Measurements from ENCODE around the gene TMC1. TPM values are rescaled to one million over a fixed set of nuclear protein-coding genes. Genes with fewer than 3 reads are reported as not detected.
"Not testable (repeated sequence)": the region's sequence is repeated elsewhere in the genome, so short reads cannot be mapped to it uniquely, and the experiment has no call there.

Gene TMC1
- total RNA-seq, 1 experiment from 2014 or later = not detected

DNA sequence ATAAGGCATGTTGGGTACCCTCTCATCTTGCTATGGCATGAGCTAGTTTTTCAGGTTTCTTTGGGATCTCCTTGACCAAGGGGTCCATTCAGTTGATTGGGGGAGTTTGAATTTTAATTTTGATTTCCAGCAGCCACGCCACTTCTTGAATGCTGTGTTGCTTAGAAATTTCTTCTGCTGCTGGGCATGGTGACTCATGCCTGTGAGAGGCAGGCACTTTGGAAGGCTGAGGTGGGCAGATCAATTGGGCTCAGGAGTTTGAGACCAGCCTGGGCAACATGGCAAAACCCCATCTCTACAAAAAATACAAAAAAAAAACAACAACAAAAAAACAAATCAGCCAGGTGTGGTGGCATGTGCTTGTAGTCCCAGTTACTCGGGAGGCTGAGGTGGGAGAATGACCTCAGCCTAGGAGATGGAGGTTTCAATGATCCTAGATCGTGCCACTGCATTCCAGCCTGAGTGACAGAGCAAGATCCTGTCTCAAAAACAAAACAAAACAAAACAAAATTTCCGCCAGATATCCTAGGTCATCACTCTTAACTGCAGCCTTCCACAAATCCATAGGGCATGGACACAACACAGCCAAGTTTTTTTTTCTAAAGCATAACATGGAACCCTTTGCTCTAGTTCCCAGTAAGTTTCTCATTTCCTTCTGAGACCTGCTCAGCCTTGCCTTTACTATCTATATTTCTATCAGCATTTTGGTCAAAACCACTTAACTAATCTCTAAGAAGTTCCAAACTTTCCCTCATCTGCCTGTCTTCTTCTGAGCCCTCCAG is 17.7 kb downstream of the TMC1 start:
- no peaks in the 10 kb centered on the region for H3K27me3 ChIP-seq
- H3K4me3 ChIP-seq = no peak overlapping the region
- H3K4me1 ChIP-seq = no peaks in the 10 kb centered on the region; the same call in 1 of the 2 replicates
- no peak overlapping the region for H3K27ac ChIP-seq
- no peak for DNase-seq
- no peaks in the 10 kb centered on the region for H3K36me3 ChIP-seq
- no peaks in the 10 kb centered on the region for H3K9me3 ChIP-seq (replicated peaks)

GRCh38 chr9:72539824-72540347 is 18.5 kb downstream of the TMC1 start:
- Histone ChIP-seq H3K9me3 (replicated peaks) (no peaks in the 10 kb centered on the region), H3K36me3 (no peaks in the 10 kb centered on the region), H3K27ac (no peak overlapping the region), H3K27me3 (no peaks in the 10 kb centered on the region), H3K4me3 (no peak overlapping the region), H3K4me1 (no peaks in the 10 kb centered on the region)
- DNase-seq = peak in 1 of 2 experiments; percentile 35

DNA sequence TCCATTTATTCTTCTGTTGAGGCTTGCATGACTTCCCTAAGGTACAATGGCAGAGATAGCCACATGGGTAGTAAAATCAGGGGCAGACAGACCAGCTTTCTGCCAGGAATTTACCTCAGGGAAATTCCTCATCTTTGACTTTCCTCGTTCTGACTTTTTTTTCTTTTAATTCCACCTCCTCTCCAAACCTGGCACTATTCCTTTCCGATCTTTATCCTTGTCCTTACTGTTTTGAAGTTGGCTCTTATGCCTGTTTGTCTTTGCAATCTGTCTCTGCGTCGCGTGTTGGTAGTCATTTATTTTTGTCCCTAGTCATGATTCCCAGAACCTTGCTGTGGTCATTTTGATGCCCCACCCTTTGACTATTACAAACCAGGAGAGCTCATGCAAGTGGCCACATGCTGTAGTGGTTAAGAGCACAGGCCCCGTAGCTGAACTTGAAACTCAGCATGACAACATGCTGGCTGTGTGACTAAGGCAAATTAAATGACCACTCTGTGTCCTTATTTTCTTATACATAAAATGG is 19.0 kb downstream of the TMC1 start:
- no peak overlapping the region for H3K27ac ChIP-seq
- H3K4me3 ChIP-seq = no peak overlapping the region
- no peaks in the 10 kb centered on the region for H3K36me3 ChIP-seq
- H3K27me3 ChIP-seq = no peaks in the 10 kb centered on the region
- H3K4me1 ChIP-seq = no peaks in the 10 kb centered on the region
- no peaks in the 10 kb centered on the region for H3K9me3 ChIP-seq (replicated peaks)
- DNase-seq = no peak

- not testable (repeated sequence) for H3K4me3 ChIP-seq; H3K9me3 ChIP-seq (replicated peaks); H3K36me3 ChIP-seq; H3K27me3 ChIP-seq; DNase-seq; H3K27ac ChIP-seq; H3K4me1 ChIP-seq
Measured at GRCh38 chr9:72542537-72542833, 21.1 kb downstream of the TMC1 start.

- Histone ChIP-seq H3K4me1 (no peaks in the 10 kb centered on the region), H3K36me3 (no peaks in the 10 kb centered on the region), H3K27ac (no peak overlapping the region), H3K27me3 (no peaks in the 10 kb centered on the region), H3K4me3 (no peak overlapping the region), H3K9me3 (replicated peaks) (no peaks in the 10 kb centered on the region)
- DNase-seq = no peak
Measured at GRCh38 chr9:72542917-72543316, 21.5 kb downstream of the TMC1 start.

DNA sequence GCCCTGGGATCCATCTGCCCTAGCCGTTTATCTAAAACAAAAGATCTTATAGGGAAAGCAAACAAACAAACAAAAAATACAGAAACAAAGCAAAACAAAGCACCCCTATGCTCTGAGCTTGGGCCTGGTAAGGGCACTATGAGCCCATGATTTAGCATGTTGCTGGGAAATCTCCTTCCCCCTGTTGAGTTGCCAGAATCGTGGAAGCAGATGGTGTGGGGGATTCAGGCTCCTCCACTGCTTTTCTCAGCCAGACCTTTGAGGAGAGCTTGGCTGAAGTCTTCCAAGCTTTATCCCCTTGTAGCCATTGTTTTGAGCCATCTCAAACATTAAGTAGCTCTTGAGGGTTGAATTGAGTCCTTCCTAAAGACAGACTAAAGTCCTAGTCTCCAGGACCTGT is 29.9 kb downstream of the TMC1 start:
- Histone ChIP-seq H3K4me1 (peaks cover 5% of the 10 kb centered on the region; the same call in 1 of the 2 replicates), H3K27ac (no peak overlapping the region), H3K4me3 (no peak overlapping the region), H3K9me3 (replicated peaks) (no peaks in the 10 kb centered on the region), H3K36me3 (no peaks in the 10 kb centered on the region), H3K27me3 (no peaks in the 10 kb centered on the region)
- no peak for DNase-seq

GRCh38 chr9:72552356-72552755 is 30.9 kb downstream of the TMC1 start:
- Histone ChIP-seq H3K4me3 (no peak overlapping the region), H3K27me3 (0 out of 2 replicates have a peak, but pooled peaks cover 2% of the 10 kb centered on the region), H3K36me3 (no peaks in the 10 kb centered on the region), H3K27ac (no peak overlapping the region), H3K4me1 (peaks cover 9% of the 10 kb centered on the region), H3K9me3 (replicated peaks) (no peaks in the 10 kb centered on the region)
- DNase-seq = no peak

GRCh38 chr9:72554221-72554641 is 32.8 kb downstream of the TMC1 start:
- no peak for DNase-seq
- H3K27me3 ChIP-seq = 0 out of 2 replicates have a peak, but pooled peaks cover 3% of the 10 kb centered on the region
- H3K36me3 ChIP-seq = no peaks in the 10 kb centered on the region
- peaks cover 15% of the 10 kb centered on the region for H3K4me1 ChIP-seq
- H3K9me3 ChIP-seq (replicated peaks) = no peaks in the 10 kb centered on the region
- H3K4me3 ChIP-seq = no peak overlapping the region
- no peak overlapping the region for H3K27ac ChIP-seq

DNA sequence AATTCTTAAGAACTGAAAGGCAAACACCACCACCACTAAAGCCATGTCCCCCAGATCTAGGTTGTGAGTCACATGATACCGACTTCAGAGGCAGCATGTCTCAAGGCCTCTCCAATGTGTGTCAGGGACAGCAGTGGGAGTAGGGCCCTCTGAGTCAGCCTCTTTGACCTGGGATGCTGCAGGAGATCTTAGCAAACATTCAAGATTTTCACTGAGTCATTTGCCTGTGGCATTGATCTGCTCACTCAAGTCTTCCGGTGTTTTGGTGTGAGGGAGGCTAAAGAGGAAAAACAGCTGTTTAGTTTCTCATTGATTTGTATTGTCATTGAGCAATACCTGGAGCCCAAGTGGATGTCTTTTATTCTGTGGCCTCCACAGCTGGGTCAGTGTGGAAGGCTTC is 36.1 kb downstream of the TMC1 start:
- Histone ChIP-seq H3K9me3 (replicated peaks) (no peaks in the 10 kb centered on the region), H3K27me3 (0 out of 2 replicates have a peak, but pooled peaks cover 3% of the 10 kb centered on the region), H3K4me3 (no peak overlapping the region), H3K36me3 (no peaks in the 10 kb centered on the region), H3K27ac (no peak overlapping the region), H3K4me1 (peaks cover 15% of the 10 kb centered on the region)
- peak in 1 of 2 experiments; percentile 24 for DNase-seq

GRCh38 chr9:72560086-72560485 is 38.7 kb downstream of the TMC1 start:
- DNase-seq = no peak
- H3K4me3 ChIP-seq = no peak overlapping the region
- H3K4me1 ChIP-seq = peaks cover 10% of the 10 kb centered on the region
- no peak overlapping the region for H3K27ac ChIP-seq
- H3K27me3 ChIP-seq = 0 out of 2 replicates have a peak, but pooled peaks cover 3% of the 10 kb centered on the region
- H3K9me3 ChIP-seq (replicated peaks) = no peaks in the 10 kb centered on the region
- no peaks in the 10 kb centered on the region for H3K36me3 ChIP-seq

GRCh38 chr9:72563806-72564205 is 42.4 kb downstream of the TMC1 start:
- no peaks in the 10 kb centered on the region for H3K9me3 ChIP-seq (replicated peaks)
- H3K27ac ChIP-seq = no peak overlapping the region
- H3K4me3 ChIP-seq = no peak overlapping the region
- H3K4me1 ChIP-seq = no peaks in the 10 kb centered on the region
- H3K36me3 ChIP-seq = no peaks in the 10 kb centered on the region
- H3K27me3 ChIP-seq = no peaks in the 10 kb centered on the region
- DNase-seq = no peak

- H3K4me1 ChIP-seq = no peaks in the 10 kb centered on the region
- DNase-seq = no peak
- no peaks in the 10 kb centered on the region for H3K27me3 ChIP-seq
Measured at GRCh38 chr9:72564479-72565281, 43.3 kb downstream of the TMC1 start.

GRCh38 chr9:72565535-72565934 is 44.1 kb downstream of the TMC1 start:
- no peak overlapping the region for H3K4me3 ChIP-seq
- no peaks in the 10 kb centered on the region for H3K36me3 ChIP-seq
- H3K27me3 ChIP-seq = no peaks in the 10 kb centered on the region
- H3K27ac ChIP-seq = no peak overlapping the region
- no peaks in the 10 kb centered on the region for H3K9me3 ChIP-seq (replicated peaks)
- DNase-seq = no peak
- H3K4me1 ChIP-seq = no peaks in the 10 kb centered on the region

More at GRCh38 chr9:72564479-72565281, 43.3 kb downstream of the TMC1 start:
- H3K27ac ChIP-seq = no peak overlapping the region
- no peak overlapping the region for H3K4me3 ChIP-seq
- H3K9me3 ChIP-seq (replicated peaks) = no peaks in the 10 kb centered on the region
- H3K36me3 ChIP-seq = no peaks in the 10 kb centered on the region

GRCh38 chr9:72574156-72574810 is 52.9 kb downstream of the TMC1 start:
- no peaks in the 10 kb centered on the region; the same call in 1 of the 2 replicates for H3K4me1 ChIP-seq
- no peak for DNase-seq
- no peak overlapping the region for H3K4me3 ChIP-seq
- no peaks in the 10 kb centered on the region for H3K27me3 ChIP-seq
- no peaks in the 10 kb centered on the region for H3K9me3 ChIP-seq (replicated peaks)
- no peaks in the 10 kb centered on the region for H3K36me3 ChIP-seq
- H3K27ac ChIP-seq = no peak overlapping the region

Measured in SJCRH30 (cell line).